Common myeloid progenitor, CD34-positive (primary cell): Measurements from ENCODE around the gene AIP.

Experiments used
- CTCF ChIA-PET: fragments of 350-600 bp; sonication (Branson Sonifier 250); formaldehyde crosslinking; loops from one replicate; lab custom pipeline; 2021; ENCODE audit warnings: antibody characterized with exemption; lab: Charles Lee
- POLR2A ChIA-PET: fragments of 350-600 bp; sonication (Branson Sonifier 250); formaldehyde crosslinking; loops from one replicate; lab custom pipeline; 2021; ENCODE audit warnings: antibody characterized with exemption; lab: Charles Lee
- DNase-seq, 3 donors: peaks; one replicate each; pipeline versions ENCODE4 v3.0.0 to v3.0.0-alpha.2; 2013
- H3K27ac ChIP-seq, 2 experiments: 1 replicate in 1 of 2; 2 replicates in 1 of 2; pipeline ENCODE4 v1.7.0; 2013; ENCODE audit warnings: inconsistent platforms in 2 of 2, low read length in 2 of 2, mild to moderate bottlenecking in 2 of 2, low read depth in 1 of 2, moderate library complexity in 1 of 2; ENCODE audit not compliant: severe bottlenecking in 2 of 2, insufficient read depth in 1 of 2, poor library complexity in 1 of 2
- H3K27me3 ChIP-seq, 5 experiments: replicated peaks in 2 of 5; 1 replicate in 3 of 5; 2 replicates in 2 of 5; pipeline versions ENCODE4 v1.6.1 to v1.7.0; 2013; ENCODE audit warnings: low read length in 4 of 5, mild to moderate bottlenecking in 2 of 5, moderate library complexity in 2 of 5, inconsistent platforms in 1 of 5; ENCODE audit not compliant: insufficient read depth in 5 of 5, control insufficient read depth in 4 of 5
- H3K36me3 ChIP-seq, 4 experiments: 1 replicate in 2 of 4; 2 replicates in 2 of 4; pipeline versions ENCODE4 v1.6.1 to v1.7.0; 2013; ENCODE audit warnings: low read length in 3 of 4, control low read depth in 1 of 4, mild to moderate bottlenecking in 1 of 4; ENCODE audit not compliant: control insufficient read depth in 4 of 4, insufficient read depth in 4 of 4
- H3K4me1 ChIP-seq, 4 experiments: 1 replicate in 3 of 4; 2 replicates in 1 of 4; pipeline versions ENCODE4 v1.6.1 to v1.7.1; 2013; ENCODE audit warnings: low read length in 3 of 4, mild to moderate bottlenecking in 3 of 4, control low read depth in 1 of 4, inconsistent platforms in 1 of 4, moderate library complexity in 1 of 4; ENCODE audit not compliant: control insufficient read depth in 4 of 4, insufficient read depth in 4 of 4; ENCODE audit errors: control extremely low read depth in 1 of 4
- H3K4me3 ChIP-seq, 7 experiments: 1 replicate in 4 of 7; 2 replicates in 3 of 7; pipeline versions ENCODE4 v1.5.1 to v1.7.0; 2013; ENCODE audit warnings: mild to moderate bottlenecking in 7 of 7, low read length in 6 of 7, moderate library complexity in 6 of 7, inconsistent platforms in 2 of 7, low read depth in 2 of 7, control low read depth in 1 of 7; ENCODE audit not compliant: insufficient read depth in 4 of 7, control insufficient read depth in 1 of 7; ENCODE audit errors: extremely low read depth in 1 of 7
- H3K9me3 ChIP-seq, 5 experiments: 1 replicate in 4 of 5; 2 replicates in 1 of 5; pipeline versions ENCODE4 v1.6.1 to v1.7.1; 2013; ENCODE audit warnings: low read length in 4 of 5, mild to moderate bottlenecking in 2 of 5, inconsistent platforms in 1 of 5, low read depth in 1 of 5, moderate library complexity in 1 of 5; ENCODE audit not compliant: control insufficient read depth in 4 of 5, insufficient read depth in 2 of 5; ENCODE audit errors: control extremely low read depth in 1 of 5
- WGBS: methylation state at CpG from one replicate; pipeline ENCODE4 v1.1.5; 2013; ENCODE audit not compliant: insufficient coverage; 5-methylcytosine and 5-hydroxymethylcytosine counted together

Gene AIP

DNA sequence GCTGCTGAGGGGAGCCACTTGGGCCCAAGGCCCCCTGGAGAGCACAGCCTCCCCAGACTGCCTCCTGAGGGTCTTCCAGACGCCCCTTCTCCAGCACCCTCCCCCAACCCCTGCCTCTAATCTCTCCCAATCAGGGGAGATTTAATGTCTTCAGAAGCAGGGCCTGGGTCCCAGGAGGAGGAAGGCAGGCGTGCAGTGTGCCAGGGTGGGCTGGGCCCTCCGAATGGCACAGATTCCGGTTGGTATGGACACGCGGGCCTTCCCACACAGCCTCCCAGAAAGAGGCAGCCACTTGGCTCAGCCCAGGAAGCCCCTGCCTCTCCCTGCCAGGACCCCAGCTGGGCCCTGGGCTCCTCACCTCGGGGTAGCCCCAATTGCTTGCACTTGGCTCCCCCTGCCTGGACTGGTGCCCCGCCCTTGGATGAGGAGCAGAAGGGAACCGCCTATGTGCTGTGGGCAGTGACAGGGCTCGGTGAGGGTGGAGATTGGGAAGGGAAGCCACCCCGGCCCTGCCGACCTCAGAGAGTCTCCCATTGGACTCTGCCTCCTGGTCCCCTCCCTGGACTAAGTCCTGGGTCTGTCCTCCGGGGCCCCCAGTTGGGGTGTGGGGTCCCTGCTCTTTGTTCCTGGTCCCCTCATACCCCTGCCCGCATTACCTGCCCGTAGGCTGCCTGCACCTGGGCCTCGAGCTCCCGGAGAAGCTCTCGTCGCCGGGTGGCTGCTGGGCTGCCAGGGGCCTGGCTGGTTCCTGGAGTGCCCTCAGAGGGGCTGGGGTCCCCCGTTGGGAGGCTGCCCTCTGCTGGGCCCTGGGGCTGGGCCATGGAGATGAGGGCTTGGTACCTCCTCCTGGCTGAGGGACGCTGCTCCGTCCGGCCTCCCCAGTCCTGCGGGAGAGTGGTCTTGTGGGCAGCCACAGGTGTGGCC, 41.0 kb downstream of the AIP start:
- CTCF ChIA-PET = no interaction called here
- no peaks in the 10 kb centered on the region for H3K9me3 ChIP-seq
- no peaks in the 10 kb centered on the region for H3K4me1 ChIP-seq
- POLR2A ChIA-PET = no interaction called here
- DNase-seq = no peak
- no peak overlapping the region for H3K4me3 ChIP-seq
- H3K36me3 ChIP-seq = no peaks in the 10 kb centered on the region
- no peaks in the 10 kb centered on the region for H3K27me3 ChIP-seq
- no peak overlapping the region for H3K27ac ChIP-seq
- 95% methylated on average over 22 of the region's 25 CpGs for WGBS

DNA sequence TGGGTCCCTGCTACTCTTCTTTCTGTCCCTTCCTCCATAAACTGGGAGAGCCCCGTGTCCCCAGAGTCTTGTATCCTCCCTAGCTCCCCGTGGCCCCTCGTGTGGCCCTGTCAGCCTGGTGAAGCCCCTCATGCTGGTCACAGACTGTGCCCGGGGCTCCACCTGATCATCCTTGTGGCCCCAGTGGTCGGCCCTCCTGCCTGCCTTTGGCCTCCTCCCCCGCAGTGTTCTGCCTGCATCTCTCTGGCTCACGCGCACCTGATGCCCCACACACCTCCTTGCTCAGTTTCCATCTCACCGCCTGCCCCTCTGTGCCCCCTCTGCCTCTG, 41.6 kb downstream of the AIP start:
- Histone ChIP-seq H3K27me3 (no peaks in the 10 kb centered on the region), H3K9me3 (no peaks in the 10 kb centered on the region), H3K36me3 (no peaks in the 10 kb centered on the region), H3K4me3 (no peak overlapping the region), H3K27ac (no peak overlapping the region), H3K4me1 (peaks cover 0 to 2% (median under 1%) of the 10 kb centered on the region in 4 experiments)
- ChIA-PET POLR2A (no interaction called here), CTCF (no interaction called here)
- DNase-seq = no peak
- WGBS = 95% methylated on average over 9 of the region's 9 CpGs

GRCh38 chr11:67525275-67525976, 42.6 kb downstream of the AIP start:
- Histone ChIP-seq H3K27me3 (no peaks in the 10 kb centered on the region), H3K27ac (no peak overlapping the region), H3K36me3 (no peaks in the 10 kb centered on the region), H3K4me3 (no peak overlapping the region), H3K9me3 (no peaks in the 10 kb centered on the region), H3K4me1 (peaks cover 0 to 8% (median 3%) of the 10 kb centered on the region in 4 experiments)
- 96% methylated on average over 5 of the region's 5 CpGs for WGBS
- CTCF ChIA-PET = no interaction called here
- no peak for DNase-seq
- POLR2A ChIA-PET = no interaction called here

- no peak for DNase-seq
- H3K9me3 ChIP-seq = peaks cover 0 to 3% (median 1%) of the 10 kb centered on the region in 5 experiments
- no peak overlapping the region for H3K4me3 ChIP-seq
- peaks cover 0 to 8% (median 3%) of the 10 kb centered on the region in 4 experiments for H3K4me1 ChIP-seq
- H3K27me3 ChIP-seq = no peaks in the 10 kb centered on the region
- ChIA-PET CTCF (no interaction called here), POLR2A (no interaction called here)
- H3K27ac ChIP-seq = no peak overlapping the region
- WGBS = 100% methylated on average over 4 of the region's 4 CpGs
- H3K36me3 ChIP-seq = no peaks in the 10 kb centered on the region
Measured at GRCh38 chr11:67528376-67528775, 45.5 kb downstream of the AIP start.

GRCh38 chr11:67530282-67530592, 47.4 kb downstream of the AIP start:
- Histone ChIP-seq H3K36me3 (no peaks in the 10 kb centered on the region), H3K9me3 (peaks cover 4 to 14% (median 10%) of the 10 kb centered on the region in 5 experiments), H3K4me3 (no peak overlapping the region), H3K27ac (no peak overlapping the region), H3K4me1 (peaks cover 0 to 8% (median 3%) of the 10 kb centered on the region in 4 experiments), H3K27me3 (peaks cover 0 to 2% (median 0%) of the 10 kb centered on the region in 5 experiments)
- POLR2A ChIA-PET = no interaction called here
- no peak for DNase-seq
- 100% methylated on average over 1 of the region's 5 CpGs for WGBS
- CTCF ChIA-PET = interaction anchor here (0.9 to 1.0 kb wide), 2 partner anchors 9 to 12 kb away, joined by 3 read pairs; no protein-coding TSS in a partner anchor

DNA sequence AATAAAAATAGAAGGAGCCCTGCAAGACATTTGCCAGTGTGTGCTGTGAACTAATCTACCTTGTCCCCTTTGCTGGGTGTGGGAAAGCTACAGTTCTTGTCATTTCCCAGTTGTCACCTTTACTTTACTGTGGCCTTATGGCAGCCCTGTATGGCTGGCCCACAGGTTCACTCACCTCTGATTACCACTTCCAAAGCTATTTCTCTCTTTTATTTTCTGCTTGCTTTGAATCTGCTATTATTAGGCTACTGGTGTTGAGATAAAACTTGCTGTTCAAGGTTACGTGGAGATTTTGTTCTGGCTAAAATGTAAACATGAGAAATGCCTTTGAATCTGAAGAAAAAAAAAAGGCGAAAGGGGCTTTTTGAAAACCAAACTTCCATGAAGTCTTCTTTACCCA, 50.1 kb downstream of the AIP start:
- Histone ChIP-seq H3K9me3 (peaks cover 4 to 17% (median 10%) of the 10 kb centered on the region in 5 experiments), H3K4me1 (peaks cover 0 to 8% (median 3%) of the 10 kb centered on the region in 4 experiments), H3K36me3 (no peaks in the 10 kb centered on the region), H3K27me3 (peaks cover 0 to 2% (median 0%) of the 10 kb centered on the region in 5 experiments), H3K4me3 (no peak overlapping the region), H3K27ac (no peak overlapping the region)
- 100% methylated on average over 1 of the region's 2 CpGs for WGBS
- CTCF ChIA-PET = interaction anchor here (0.6 kb wide), 1 partner anchor 21 kb away, joined by 4 read pairs; no protein-coding TSS in a partner anchor
- no peak for DNase-seq
- POLR2A ChIA-PET = no interaction called here
